ENCODE measurements around the gene KCNG1.
A peak's percentile ranks its signal among the peaks of the same experiment; 100 is the strongest.

KCNG1 gene

DNA sequence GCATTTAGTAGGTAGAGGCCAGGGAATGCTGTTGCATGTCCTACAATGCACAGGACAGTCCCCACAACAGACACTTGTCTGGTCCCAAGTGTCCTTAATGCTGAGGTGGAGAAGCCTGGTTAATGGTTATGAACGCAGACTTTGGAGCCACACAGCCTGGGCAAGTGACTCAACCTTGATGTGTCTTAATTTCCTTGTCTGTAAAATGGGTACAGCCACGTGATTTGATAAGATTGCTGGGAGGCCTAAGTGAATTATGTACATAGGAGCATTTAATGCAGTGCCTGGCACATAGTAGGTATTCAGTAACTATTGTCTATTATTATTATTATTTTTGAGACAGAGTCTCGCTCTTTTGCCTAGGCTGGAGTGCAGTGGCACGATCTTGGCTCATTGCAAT is 11.4 kb downstream of the KCNG1 start:
- DNase-seq: no peak

DNA sequence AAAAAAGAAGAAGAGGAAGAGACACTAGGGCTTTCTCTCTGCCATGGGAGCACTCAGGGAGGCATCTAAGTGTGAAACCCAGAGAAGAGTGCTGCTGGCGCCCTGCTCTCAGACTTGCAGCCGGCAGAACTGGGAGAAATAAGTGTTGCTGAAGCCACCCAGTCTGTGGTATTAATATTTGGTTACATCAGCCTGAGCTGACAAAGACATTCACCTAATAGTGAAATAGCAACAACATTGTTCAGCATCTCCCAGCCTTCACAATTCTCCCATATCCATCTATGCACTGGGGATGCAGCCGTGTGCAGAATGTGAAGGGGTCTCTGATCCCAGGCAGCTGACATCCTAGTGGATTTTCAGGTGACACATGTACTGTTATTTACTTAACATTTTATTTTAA is 12.0 kb downstream of the KCNG1 start:
- DNase-seq: no peak

DNA sequence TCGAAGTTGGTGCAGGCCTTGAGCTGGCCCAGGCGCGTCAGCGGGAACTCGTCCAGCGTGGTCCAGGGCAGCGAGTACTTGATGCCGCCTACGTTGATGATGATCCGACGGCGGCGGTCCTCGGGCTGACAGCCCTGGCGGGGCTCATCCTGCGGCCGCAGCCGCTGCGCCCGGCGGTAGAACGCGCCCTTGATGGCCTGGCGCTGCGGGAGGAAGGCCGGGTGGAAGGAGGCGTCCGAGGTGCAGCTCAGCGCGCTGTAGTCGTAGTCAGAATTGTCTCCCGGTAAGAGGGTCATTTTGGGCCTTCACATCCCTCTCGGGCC is 12.9 kb downstream of the KCNG1 start:
- no peak for DNase-seq

GRCh38 chr20:51009303-51010042 is 13.4 kb downstream of the KCNG1 start:
- DNase-seq: no peak

- DNase-seq: no peak
These were observed 14.2 kb downstream of the KCNG1 start for GRCh38 chr20:51008718-51009117.

DNA sequence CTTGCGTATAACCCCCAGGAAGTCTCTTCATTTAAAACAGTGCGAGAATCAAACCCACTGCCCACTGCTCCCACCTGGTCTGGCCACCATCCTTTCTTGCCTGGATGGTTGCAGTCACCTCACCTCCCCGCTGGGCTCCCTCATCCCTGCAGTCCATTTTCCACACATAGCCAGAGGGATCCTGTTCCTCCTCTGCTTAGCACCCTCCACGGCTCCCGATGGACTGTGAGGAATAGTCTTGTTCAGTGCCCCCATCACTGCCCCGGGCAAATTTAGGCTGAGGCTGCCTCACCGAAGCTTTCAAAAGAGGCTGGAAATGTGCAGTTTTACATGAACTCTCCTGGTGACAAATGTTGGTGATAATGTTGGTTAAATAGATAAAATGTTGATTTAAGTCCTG is 17.7 kb downstream of the KCNG1 start:
- DNase-seq: no peak

DNA sequence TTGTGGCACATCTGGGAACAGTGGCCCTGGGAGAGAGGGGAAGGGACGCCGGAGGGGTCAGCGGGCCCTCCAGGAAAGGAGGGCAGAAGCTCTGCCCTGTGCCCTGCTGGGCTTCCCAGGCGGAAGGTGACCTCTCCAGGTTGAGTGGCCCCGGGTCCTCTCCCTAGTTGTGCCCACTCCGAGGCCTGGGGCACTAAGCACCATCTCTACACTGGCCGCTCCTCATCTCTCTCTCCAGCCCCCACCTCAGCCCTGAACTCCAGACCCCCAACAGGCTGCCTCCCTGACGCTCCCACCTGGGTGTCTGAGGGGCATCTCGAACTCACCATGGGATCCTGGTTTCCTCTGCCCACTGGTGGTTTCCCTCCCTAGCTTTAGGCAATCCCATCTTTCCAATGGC is 18.1 kb downstream of the KCNG1 start:
- DNase-seq: no peak

DNA sequence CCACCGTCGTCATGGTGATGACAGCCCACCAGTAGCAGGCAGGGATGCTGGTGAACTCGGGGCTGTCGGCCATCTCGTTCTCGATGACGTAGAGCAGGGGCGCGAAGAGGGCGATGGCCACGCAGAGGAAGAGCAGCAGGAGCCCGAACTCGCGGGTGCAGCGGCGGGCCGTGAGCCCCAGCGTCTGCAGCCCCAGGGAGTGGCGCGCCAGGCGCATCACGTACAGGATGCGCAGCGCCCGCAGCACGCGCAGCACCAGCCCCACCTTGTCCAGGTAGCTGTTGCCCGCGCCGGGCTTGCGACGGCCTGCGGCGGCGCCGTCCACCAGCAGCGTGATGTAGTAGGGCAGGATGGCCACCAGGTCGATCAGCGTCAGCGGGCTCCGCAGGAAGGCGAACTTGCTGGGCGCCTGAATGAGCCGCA is 18.6 kb downstream of the KCNG1 start:
- DNase-seq: no peak

DNA sequence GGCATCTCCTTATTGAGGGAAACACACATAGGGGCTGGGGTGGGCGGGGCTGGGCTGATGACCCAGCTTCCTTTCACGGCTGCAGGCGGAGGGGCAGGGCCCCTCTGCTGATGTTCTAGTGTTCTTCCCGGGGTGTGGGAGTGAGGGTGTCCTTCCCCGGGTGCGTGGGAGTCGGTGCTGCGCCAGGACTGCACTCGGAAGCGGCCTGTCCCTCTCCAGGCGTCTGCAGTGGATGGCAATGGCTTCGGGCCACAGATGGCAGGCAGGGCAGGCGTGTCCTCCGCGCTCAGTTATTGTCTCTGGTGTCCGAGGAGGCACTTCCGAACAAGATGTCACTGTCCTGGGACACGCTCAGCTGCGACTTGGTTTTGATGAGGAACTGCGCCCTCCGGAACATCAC is 19.2 kb downstream of the KCNG1 start:
- DNase-seq: no peak

DNA sequence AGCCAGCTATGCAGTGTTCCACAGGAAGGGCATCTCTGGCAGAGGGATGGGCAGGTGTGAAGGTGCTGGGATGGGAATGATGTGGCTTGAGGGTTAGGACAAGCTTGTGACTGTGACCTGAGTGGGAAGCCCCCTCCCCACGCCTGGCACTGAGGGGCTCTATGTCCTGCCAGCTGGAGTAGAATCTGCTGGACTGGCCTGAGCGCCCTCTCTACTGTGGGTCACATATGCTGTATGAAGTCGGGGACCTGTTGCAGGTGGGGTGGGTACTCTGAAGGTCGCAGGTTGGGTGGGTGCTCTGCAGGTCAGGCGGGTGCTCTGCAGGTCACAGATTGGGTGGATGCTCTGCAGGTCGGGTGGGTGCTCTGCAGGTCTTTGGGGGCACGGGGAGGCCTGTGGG is 20.3 kb downstream of the KCNG1 start:
- no peak for DNase-seq

DNA sequence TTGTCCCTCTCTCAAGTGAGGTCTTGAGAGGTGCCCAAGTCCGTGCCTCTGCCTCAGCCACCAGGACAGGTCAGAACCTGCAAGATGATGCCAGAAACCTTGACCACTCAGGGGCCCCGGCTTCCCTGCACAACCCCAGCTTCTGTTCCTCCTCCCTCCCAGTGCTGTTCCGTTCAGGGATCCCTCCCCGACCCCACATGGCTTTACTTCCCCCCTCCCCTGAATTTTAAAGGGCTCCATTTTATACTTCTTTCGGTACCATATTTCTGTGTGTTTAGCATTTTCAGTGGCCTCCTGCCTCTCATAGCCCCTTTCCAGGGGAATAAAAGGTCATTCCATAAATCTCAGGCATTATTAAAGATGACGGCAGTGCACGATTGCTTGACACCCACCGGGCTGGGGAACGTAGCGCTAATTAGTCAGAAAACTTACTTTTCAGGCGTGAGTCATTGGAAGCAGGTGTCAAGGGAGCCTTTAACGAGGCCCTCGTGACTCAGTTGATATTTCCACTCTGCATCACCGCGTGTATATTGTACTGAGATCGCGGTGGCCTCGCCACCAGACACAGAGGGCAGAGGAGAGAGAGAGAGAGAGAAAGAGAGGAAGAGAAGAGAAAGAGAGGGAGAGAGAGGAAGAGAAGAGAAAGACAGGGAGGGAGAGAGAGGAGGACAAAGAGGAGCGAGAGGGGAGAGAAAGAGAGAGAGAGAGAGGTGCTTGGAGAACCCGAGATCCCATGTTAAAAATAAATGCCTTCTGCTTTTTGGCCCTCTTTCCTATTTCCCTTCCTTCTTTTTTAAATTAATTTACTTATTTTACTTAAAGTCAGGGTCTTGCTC is 21.3 kb downstream of the KCNG1 start:
- DNase-seq: no peak

DNA sequence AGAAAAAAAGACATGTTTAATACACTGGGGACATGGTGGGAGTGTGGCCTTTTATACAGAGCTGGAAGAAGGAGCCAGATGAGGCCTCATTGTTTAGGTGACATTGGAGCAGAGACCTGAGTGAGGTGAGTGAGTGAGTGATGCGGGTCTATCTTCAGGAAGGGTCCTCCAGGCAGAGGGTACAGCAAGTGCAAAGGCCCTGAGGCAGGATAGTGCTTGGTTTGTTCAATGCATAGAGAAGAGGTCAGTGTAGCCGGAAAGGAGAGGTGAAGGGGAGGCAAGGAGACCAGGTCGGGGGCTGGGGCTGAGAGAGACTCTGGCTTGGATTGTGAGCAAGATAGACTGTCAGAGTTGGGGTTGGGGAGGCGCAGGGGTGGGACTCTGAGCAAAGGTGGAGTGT is 23.6 kb downstream of the KCNG1 start:
- no peak for DNase-seq

GRCh38 chr20:50996901-50997865 is 25.7 kb downstream of the KCNG1 start:
- no peak for DNase-seq

- DNase-seq: no peak
These were observed 27.4 kb downstream of the KCNG1 start for GRCh38 chr20:50995506-50995905.

GRCh38 chr20:50993876-50994275 is 29.0 kb downstream of the KCNG1 start:
- no peak for DNase-seq

GRCh38 chr20:50992733-50993457 is 30.0 kb downstream of the KCNG1 start:
- DNase-seq: no peak

- DNase-seq: no peak
These were observed 30.6 kb downstream of the KCNG1 start for GRCh38 chr20:50992336-50992732.

GRCh38 chr20:50991076-50991475 is 31.8 kb downstream of the KCNG1 start:
- DNase-seq: no peak

DNA sequence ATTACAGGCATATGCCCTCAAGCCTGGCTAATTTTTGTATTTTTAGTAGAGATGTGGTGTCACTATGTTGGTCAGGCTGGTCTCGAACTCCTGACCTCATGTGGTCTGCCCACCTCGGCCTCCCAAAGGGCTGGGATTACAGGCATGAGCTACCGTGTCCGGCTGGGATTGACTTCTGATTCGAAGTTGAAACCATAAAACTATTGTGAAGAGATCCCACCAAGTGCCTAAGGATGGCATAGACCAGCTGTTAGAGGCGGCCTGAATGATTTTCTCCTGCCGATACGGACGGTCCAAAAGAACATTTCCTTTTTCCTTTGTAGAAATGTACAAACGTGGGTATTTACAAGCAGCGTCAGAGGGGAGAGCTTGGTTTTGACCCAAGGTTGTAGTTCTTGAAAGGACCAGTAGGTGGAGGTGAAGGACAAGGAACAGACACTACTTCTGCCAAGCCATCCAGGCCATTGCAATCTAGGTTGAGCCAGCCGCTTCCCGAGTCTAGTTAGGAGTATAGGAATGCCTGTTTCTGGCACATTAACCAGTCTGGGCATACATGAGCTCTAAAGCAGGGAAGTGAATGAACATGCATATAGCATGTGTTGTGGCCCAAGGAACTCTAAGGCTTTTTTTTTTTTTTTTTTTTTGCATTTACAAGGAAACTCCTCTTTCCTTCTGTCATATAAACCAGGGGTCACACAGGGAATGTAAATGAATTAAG is 35.3 kb downstream of the KCNG1 start:
- peak; percentile 89 for DNase-seq

DNA sequence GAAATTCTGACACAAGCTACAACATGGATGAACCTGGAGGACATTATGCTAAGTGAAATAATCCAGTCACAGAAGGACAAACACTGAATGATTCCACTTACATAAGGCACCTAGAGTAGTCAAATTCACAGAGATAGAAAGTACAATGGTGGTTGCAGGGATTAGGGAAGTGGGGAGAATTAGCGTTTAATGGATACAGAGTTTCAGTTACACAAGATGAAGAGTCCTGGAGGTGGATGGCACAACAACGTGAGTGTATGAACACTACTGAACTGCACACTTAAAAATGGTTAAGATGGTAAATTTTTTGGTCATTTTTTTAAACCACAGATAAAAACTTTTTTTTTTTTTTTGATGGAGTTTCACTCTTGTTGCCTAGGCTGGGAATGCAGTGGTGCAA is 39.6 kb downstream of the KCNG1 start:
- DNase-seq: no peak

DNA sequence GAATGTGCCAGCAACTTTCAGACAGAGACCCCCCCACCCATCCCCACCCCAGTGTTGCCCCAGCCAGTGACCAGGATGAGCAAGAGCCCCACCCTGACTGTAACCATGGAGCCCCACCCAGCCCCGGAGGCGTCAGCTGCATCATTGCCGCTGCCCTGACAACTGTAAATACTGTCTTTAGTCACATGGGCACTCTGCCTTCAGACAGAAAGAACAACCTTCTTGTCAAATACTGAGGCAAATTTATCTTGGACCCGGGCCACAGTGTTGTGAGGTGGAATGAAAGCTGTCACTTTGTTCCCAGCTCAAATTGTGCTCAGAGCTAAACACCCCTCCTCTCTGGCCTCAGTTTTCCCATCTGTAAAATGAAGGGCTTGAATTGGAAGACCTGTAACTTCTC is 40.5 kb downstream of the KCNG1 start:
- DNase-seq: no peak

DNA sequence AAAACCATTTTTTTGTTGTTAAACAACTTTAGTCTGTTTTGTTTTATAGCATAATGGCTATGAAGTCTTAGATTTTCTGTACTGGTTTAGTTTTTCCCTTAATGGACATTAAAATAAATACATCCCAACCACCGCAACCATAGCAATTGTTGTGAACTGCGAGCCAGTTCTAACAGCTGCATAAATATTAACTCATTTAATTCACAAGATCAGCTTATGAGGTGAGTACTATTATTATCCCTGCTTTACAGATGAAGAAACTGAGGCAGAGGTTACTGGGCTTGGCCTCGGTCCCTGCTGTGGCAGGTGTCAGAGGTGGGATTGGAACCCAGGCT is 41.2 kb downstream of the KCNG1 start:
- DNase-seq: no peak

All from midbrain (tissue), 1 donor.